SK-N-SH treated with all-trans-retinoic acid at 6 μM for 48 hours (cell line): ENCODE data around the gene NDRG3.

Experiments used
- ATAC-seq: fragments of 200-7000 bp; cut with Tn5 transposase; 3 replicates; pipeline ENCODE4 v1.9.1; 2020; ENCODE audit warnings: mild to moderate bottlenecking, moderate library complexity
- ARNTL ChIP-seq: fragments of 450-650 bp; formaldehyde crosslinking; IDR thresholded peaks from 2 replicates; pipeline ENCODE4 v1.5.0; 2020; ENCODE audit warnings: low read depth, mild to moderate bottlenecking, moderate library complexity, borderline replicate concordance
- BACH2 ChIP-seq: fragments of 250-450 bp; sonication (Bioruptor Pico); IDR thresholded peaks from 2 replicates; pipeline ENCODE4 v1.9.0; 2021; ENCODE audit warnings: mild to moderate bottlenecking, borderline replicate concordance
- CREB5 ChIP-seq: fragments of 250-450 bp; sonication (Bioruptor Pico); IDR thresholded peaks from 2 replicates; pipeline ENCODE4 v1.5.1; 2020; ENCODE audit warnings: low read depth, mild to moderate bottlenecking, moderate library complexity
- CSDC2 ChIP-seq: fragments of 250-450 bp; sonication (Bioruptor Pico); IDR thresholded peaks from 2 replicates; pipeline ENCODE4 v1.5.0; 2020; ENCODE audit warnings: mild to moderate bottlenecking, moderate library complexity
- ESRRG ChIP-seq: fragments of 250-450 bp; sonication (Bioruptor Pico); IDR thresholded peaks from 2 replicates; pipeline ENCODE4 v1.6.1; 2021; ENCODE audit warnings: mild to moderate bottlenecking
- GLIS3 ChIP-seq: fragments of 250-450 bp; sonication (Bioruptor Pico); IDR thresholded peaks from 2 replicates; pipeline ENCODE4 v1.5.0; 2020; ENCODE audit warnings: mild to moderate bottlenecking, moderate library complexity
- OSR1 ChIP-seq: fragments of 250-450 bp; sonication (Bioruptor Pico); IDR thresholded peaks from 2 replicates; pipeline ENCODE4 v1.8.0; 2022; ENCODE audit warnings: moderate library complexity, mild to moderate bottlenecking, inconsistent platforms
- PPARA ChIP-seq: fragments of 250-450 bp; sonication (Bioruptor Pico); IDR thresholded peaks from 2 replicates; pipeline ENCODE4 v1.5.0; 2020; ENCODE audit warnings: mild to moderate bottlenecking, borderline replicate concordance
- SNAI2 ChIP-seq: fragments of 250-450 bp; sonication (Bioruptor Pico); IDR thresholded peaks from 2 replicates; pipeline ENCODE4 v1.5.0; 2020; ENCODE audit warnings: mild to moderate bottlenecking, moderate library complexity
- TCF4 ChIP-seq: fragments of 250-450 bp; sonication (Bioruptor Pico); IDR thresholded peaks from 2 replicates; pipeline ENCODE4 v1.8.0; 2021; ENCODE audit warnings: mild to moderate bottlenecking, moderate library complexity, borderline replicate concordance
- TOX ChIP-seq: fragments of 250-450 bp; sonication (Bioruptor Pico); IDR thresholded peaks from 2 replicates; pipeline ENCODE4 v1.8.0; 2021; ENCODE audit warnings: mild to moderate bottlenecking, moderate library complexity, borderline replicate concordance
- TSHZ2 ChIP-seq: fragments of 250-450 bp; sonication (Bioruptor Pico); IDR thresholded peaks from 2 replicates; pipeline ENCODE4 v1.5.0; 2020; ENCODE audit warnings: mild to moderate bottlenecking, moderate library complexity
- ZC3H10 ChIP-seq: fragments of 250-450 bp; sonication (Bioruptor Pico); IDR thresholded peaks from 2 replicates; pipeline ENCODE4 v1.5.1; 2021; ENCODE audit warnings: mild to moderate bottlenecking, moderate library complexity
- ZFP3 ChIP-seq: fragments of 250-450 bp; sonication (Bioruptor Pico); IDR thresholded peaks from 2 replicates; pipeline ENCODE4 v1.5.0; 2020; ENCODE audit warnings: mild to moderate bottlenecking, moderate library complexity
- ZFP30 ChIP-seq: fragments of 450-650 bp; formaldehyde crosslinking; IDR thresholded peaks from 2 replicates; pipeline ENCODE4 v1.5.0; 2022; ENCODE audit warnings: mild to moderate bottlenecking, moderate library complexity
- ZNF565 ChIP-seq: fragments of 450-650 bp; formaldehyde crosslinking; conservative IDR thresholded peaks from 2 replicates; pipeline ENCODE4 v1.5.0; 2020; ENCODE audit warnings: low read depth, mild to moderate bottlenecking, moderate library complexity
- ZNF70 ChIP-seq: fragments of 450-650 bp; formaldehyde crosslinking; IDR thresholded peaks from 2 replicates; pipeline ENCODE4 v1.5.0; 2020; ENCODE audit warnings: mild to moderate bottlenecking, moderate library complexity
- TF ChIP-seq, protein P1 (sequence below): fragments of 250-450 bp; sonication (Bioruptor Pico); IDR thresholded peaks from 2 replicates; pipeline ENCODE4 v1.5.1; 2021; ENCODE audit warnings: mild to moderate bottlenecking, moderate library complexity
- TF ChIP-seq, protein P2 (sequence below): fragments of 250-450 bp; sonication (Bioruptor Pico); IDR thresholded peaks from 2 replicates; pipeline ENCODE4 v1.8.0; 2020; ENCODE audit warnings: mild to moderate bottlenecking, moderate library complexity, borderline replicate concordance
- TF ChIP-seq, protein P3 (sequence below): fragments of 250-450 bp; sonication (Bioruptor Pico); IDR thresholded peaks from 2 replicates; pipeline ENCODE4 v1.8.0; 2021; ENCODE audit warnings: low read depth, mild to moderate bottlenecking, moderate library complexity, borderline replicate concordance

The NDRG3 gene

DNA sequence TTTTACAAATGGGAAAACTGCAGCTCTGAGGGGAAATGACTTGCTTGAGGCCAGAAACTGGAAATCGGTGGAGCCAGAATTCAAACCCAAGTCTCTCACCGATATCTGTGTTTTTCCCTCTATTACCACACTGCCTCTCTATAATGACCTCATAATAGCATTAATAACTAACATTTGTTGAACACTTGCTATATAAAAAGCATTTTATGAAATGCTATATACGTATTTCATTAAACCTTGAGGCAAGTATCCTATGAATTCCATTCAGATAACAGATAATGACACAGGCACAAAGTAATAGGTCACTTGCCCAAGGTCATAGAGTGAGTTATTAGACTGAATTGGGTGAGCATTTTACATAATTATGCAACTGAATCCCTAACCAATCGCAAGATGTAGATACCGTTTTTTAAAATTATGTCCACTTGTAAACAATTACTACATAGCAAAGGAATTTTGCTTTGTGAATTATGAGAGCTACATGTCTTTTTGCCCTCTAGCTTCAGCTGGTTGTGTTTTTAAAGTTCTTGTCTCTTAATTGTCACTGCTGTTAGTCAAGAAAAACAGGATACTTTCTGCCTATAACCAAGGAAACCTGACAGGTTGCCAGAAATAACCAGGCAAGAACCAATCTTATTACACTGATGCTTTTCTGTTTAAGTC, 23.0 kb upstream of the NDRG3 start:
- no peak for ATAC-seq
- TF ChIP-seq ZNF70 = no peak
- TF ChIP-seq CREB5 (CRISPR knock-in tag) = peak; percentile 25; the same call in 1 of the 2 replicates

DNA sequence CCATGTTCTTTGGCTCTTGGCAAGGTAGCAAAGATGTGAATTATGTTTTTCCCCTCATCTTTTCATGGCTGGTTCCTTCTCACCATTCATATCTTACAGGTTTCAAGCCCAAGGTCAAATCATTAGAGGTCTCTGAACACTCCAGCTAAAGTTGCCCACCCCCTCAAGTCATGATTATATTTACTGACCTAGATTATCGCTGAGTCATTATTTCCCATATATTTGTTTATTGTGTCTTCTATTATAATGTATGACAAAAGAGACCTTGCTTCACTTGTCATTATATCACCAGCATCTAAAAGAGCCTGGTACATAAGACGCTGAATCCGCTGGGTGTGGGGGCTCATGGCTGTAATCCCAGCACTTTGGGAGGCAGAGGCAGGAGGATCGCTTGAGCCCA, 15.2 kb upstream of the NDRG3 start:
- TF ChIP-seq ZFP3 (CRISPR knock-in tag) (no peak), CSDC2 (CRISPR knock-in tag) (no peak)
- no peak for ATAC-seq

DNA sequence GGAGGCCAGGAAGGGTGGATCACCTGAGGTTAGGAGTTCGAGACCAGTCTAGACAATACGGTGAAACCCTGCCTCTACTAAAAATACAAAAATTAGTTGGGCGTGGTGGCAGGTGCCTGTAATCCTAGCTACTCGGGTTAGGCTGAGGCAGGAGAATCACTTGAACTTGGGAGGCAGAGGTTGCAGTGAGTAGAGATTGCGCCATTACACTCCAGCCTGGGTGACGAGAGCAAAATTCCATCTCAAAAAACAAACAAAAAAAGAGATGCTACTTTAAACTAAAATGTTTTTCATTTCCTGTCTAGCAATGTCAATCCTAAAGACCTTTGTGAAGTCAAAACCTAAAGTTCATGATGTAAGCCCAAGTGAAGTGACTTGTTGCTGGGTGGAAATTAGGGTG, 14.8 kb upstream of the NDRG3 start:
- no peak for ATAC-seq
- TF ChIP-seq CREB5 (CRISPR knock-in tag) = no peak
- no peak for TF ChIP-seq TOX (CRISPR knock-in tag)
- TF ChIP-seq ZNF565 (CRISPR knock-in tag) = no peak
- no peak for TF ChIP-seq ARNTL (CRISPR knock-in tag)
- TF ChIP-seq PPARA (CRISPR knock-in tag) = no peak
- TF ChIP-seq ESRRG (CRISPR knock-in tag) = no peak
- TF ChIP-seq, protein P1, sequence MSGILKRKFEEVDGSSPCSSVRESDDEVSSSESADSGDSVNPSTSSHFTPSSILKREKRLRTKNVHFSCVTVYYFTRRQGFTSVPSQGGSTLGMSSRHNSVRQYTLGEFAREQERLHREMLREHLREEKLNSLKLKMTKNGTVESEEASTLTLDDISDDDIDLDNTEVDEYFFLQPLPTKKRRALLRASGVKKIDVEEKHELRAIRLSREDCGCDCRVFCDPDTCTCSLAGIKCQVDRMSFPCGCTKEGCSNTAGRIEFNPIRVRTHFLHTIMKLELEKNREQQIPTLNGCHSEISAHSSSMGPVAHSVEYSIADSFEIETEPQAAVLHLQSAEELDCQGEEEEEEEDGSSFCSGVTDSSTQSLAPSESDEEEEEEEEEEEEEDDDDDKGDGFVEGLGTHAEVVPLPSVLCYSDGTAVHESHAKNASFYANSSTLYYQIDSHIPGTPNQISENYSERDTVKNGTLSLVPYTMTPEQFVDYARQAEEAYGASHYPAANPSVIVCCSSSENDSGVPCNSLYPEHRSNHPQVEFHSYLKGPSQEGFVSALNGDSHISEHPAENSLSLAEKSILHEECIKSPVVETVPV (CRISPR knock-in tag) = no peak
- TF ChIP-seq ZFP3 (CRISPR knock-in tag) = no peak
- TF ChIP-seq, protein P2, sequence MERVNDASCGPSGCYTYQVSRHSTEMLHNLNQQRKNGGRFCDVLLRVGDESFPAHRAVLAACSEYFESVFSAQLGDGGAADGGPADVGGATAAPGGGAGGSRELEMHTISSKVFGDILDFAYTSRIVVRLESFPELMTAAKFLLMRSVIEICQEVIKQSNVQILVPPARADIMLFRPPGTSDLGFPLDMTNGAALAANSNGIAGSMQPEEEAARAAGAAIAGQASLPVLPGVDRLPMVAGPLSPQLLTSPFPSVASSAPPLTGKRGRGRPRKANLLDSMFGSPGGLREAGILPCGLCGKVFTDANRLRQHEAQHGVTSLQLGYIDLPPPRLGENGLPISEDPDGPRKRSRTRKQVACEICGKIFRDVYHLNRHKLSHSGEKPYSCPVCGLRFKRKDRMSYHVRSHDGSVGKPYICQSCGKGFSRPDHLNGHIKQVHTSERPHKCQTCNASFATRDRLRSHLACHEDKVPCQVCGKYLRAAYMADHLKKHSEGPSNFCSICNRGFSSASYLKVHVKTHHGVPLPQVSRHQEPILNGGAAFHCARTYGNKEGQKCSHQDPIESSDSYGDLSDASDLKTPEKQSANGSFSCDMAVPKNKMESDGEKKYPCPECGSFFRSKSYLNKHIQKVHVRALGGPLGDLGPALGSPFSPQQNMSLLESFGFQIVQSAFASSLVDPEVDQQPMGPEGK = no peak
- no peak for TF ChIP-seq SNAI2 (CRISPR knock-in tag)
- TF ChIP-seq TSHZ2 = no peak
- TF ChIP-seq TCF4 = no peak
- no peak for TF ChIP-seq ZC3H10 (CRISPR knock-in tag)
- no peak for TF ChIP-seq ZFP30 (CRISPR knock-in tag)
- TF ChIP-seq, protein P3, sequence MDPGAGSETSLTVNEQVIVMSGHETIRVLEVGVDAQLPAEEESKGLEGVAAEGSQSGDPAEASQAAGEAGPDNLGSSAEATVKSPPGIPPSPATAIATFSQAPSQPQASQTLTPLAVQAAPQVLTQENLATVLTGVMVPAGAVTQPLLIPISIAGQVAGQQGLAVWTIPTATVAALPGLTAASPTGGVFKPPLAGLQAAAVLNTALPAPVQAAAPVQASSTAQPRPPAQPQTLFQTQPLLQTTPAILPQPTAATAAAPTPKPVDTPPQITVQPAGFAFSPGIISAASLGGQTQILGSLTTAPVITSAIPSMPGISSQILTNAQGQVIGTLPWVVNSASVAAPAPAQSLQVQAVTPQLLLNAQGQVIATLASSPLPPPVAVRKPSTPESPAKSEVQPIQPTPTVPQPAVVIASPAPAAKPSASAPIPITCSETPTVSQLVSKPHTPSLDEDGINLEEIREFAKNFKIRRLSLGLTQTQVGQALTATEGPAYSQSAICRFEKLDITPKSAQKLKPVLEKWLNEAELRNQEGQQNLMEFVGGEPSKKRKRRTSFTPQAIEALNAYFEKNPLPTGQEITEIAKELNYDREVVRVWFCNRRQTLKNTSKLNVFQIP = no peak
- no peak for TF ChIP-seq BACH2 (CRISPR knock-in tag)
- TF ChIP-seq CSDC2 (CRISPR knock-in tag) = no peak
- no peak for TF ChIP-seq OSR1 (CRISPR knock-in tag)
- no peak for TF ChIP-seq GLIS3 (CRISPR knock-in tag)
- TF ChIP-seq, all 23 proteins: peak for 0
